GM18909 (cell line): ENCODE measurements around the gene GDNF.
A peak's percentile ranks its signal among the peaks of the same experiment; 100 is the strongest.
"Not testable (repeated sequence)": the region's sequence is repeated elsewhere in the genome, so short reads cannot be mapped to it uniquely, and the experiment has no call there.

Experiments
- ATAC-seq: cut with Tn5 transposase; IDR thresholded peaks from one replicate; pipeline ENCODE4 v1.9.1; 2021; ENCODE audit warnings: mild to moderate bottlenecking; ENCODE audit not compliant: unreplicated experiment, poor library complexity

The GDNF gene, protein sequence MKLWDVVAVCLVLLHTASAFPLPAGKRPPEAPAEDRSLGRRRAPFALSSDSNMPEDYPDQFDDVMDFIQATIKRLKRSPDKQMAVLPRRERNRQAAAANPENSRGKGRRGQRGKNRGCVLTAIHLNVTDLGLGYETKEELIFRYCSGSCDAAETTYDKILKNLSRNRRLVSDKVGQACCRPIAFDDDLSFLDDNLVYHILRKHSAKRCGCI

DNA sequence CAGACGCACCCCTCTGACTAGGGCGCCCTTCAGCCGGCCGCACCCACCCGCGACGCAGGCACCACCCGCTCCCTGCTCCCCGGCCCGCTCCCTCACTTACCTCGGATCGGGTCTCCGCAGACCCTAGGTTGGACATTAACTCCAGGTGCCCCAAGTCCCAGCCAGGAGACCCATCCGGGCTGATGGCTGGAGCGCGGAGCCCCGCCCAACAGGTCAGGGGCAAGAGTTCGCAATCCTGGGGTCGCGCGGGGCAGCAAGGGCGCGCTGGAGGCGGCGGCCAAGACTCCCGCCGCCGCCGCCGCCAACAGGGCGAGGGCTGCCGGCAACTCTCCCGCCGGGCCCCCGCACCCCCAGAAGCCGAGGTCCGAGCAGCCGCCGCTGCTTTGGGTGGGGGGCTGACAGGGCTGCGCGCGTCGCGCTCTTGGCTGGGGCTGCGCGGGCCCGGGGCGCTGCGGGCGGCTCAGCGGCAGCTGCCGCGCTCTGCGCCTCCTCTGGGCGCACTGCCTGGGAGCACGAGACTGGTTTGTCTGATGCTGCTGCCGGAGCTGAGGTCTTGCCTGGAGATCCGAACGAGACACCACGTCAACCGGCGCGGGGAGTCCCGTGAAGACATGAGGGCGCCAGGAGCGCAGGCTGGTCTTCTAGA lies at the start of gene GDNF:
Gene GDNF, minus strand, starts transcription at position 635 of the 646 bp plus-strand sequence. CDS start 5,245 bp downstream, outside the sequence.
- no peak for ATAC-seq

DNA sequence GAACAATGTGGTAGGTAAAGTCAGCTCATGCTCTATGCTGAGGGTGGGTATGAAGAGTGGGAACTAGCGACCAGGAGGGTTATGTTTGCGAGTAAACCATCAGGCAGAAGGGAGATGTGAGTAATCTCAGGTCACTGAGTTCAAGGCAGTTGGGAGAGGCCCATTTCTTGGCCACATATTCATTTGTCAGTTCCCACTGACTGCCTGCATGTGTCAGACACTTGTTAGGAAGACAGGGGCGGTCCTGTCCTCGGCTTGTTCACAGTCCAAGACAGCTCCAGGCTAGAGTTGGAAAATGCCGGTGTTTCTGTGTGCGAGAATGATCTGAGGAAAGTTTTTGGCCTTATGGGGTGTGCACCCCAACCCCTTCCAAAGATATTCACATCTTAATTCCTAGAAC lies 48.6 kb upstream of the GDNF start:
- ATAC-seq = no peak

DNA sequence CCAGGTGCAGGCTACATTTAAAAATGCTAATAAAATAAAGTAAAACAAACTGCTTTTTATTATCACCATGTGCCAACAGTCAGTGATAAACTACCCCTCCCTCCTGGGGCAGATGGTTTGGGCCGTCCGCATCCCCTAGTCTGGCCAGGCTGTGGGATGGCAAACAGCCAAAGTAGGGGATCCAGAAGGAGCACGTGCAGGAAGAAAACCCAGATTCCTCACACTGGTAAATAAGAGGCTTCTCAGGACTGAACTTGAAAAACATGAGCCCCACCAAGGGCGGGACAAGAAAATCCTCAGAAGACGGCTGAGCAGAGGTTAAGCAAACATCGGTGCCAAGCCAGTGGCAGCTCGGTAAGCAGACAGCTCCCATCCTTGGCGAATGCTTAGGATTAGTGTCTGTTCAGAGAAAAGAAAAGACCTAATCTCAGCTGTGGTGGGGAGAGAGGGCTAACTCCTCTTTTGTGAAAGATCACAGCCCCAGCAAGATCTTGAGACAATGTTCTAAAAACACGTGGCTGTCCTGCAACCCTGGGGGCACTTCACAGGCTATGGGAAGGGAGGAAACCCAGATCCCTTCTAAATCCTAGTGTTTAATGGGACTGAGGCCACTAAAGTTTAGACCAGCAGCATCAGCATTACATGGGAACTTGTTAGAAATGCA lies 46.5 kb upstream of the GDNF start:
- ATAC-seq = no peak

DNA sequence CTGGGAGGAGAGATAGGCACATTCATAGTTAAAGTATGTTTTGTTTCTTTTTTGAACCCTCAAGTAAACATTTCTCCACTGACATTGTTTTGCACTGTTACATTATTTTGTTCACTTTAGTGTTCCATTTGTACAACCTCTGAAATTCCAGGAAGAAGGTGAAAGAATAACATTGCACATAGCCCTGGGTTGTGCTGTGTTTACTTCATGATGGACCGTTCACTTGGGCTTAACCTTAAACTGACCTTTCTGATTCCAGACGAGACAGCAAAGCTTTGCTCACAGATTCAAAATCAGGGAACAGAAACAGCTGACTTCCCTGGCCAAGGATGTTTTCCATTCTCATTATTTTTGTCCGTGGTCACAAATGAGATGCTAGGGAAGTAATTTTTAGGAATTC lies 42.8 kb upstream of the GDNF start:
- no peak for ATAC-seq

DNA sequence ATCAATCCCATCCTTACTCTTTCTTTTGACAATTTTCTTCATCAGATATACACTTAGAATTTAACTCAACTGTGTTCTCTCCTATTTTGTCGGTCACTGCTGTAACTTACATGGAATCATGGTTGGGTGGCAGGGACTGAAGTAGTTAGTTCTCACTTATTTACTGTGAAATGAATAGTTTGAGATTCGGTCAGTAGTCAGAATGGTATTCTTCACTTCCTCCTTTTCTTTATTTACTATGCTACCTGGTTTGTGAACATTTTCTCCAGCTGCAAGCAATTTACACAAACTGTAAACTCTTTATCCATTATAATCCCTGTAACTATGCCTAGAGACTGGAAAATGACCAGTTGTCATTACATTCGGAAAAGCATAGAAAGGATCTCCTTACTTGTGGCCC lies 41.5 kb upstream of the GDNF start:
- peak; percentile 69 for ATAC-seq

DNA sequence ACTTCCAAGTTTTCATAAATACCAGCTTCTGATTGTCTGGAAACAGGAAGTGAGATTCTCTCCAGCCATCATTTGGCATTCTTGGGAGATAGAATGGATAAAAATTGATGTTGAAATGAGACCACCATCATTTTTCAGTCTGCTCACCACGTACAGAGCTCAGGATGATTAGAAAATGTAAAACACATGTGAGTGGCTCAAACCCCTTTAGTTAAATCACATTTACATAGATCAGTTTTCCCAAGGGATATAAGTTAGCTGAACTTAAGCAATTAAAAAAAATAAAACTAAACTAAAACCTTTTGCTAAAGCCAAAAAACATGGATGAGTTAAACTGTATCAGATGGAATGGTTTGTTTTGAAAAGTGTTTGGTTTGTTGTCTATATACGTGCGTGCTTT lies 37.1 kb upstream of the GDNF start:
- no peak for ATAC-seq

DNA sequence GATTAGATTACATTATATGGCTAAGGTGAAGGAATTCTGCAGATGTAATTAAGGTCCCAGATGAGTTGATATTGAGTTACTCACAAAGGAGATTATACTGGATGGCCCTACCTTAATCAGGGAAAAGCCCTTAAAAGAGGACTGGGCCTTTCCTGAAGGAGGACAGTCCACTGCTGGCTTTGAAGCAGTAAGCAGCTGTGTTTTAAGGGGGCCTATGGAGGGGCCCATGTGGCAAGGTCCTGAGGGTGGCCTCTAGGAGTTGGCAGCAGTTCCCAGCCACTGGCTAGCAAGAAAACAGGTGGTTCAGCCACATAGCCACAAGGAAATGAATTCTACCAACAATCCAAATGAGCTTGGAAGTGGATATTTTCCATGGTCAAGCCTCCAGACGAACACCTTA lies 36.4 kb upstream of the GDNF start:
- ATAC-seq = no peak

DNA sequence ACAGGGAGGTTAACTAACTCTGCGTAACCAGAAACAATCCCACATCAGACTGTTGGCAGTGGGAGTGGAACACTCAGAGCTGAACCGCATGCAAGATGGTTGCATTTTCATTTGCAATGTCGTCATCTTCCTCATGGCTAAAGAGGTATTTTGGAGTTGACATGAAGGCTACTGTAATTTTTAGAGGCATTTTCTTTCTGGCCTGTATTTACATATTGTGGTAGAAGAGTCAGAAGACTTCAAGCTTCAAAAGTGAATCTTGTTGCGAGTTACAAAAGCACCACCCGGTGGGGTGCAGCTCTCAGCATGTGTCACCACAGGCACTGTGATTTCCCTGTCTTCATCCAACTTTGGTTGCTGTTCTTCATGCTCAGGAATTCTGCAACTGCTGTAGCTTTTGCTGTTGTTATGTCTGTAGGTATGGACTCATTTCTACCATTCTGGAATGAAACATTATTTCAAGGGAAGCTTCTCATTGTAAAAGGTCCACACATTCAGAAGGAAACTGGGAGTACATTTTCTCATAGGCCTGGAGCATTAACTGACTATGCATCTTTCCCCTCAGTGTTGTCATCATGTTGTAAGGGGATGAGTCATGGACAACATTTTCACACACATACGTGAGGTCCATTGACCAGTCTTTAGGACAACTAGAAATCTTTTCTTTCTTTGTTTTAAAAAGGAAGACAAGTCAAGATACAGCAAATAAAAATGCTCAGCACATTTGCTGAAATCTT lies 35.4 kb upstream of the GDNF start:
- ATAC-seq = no peak

DNA sequence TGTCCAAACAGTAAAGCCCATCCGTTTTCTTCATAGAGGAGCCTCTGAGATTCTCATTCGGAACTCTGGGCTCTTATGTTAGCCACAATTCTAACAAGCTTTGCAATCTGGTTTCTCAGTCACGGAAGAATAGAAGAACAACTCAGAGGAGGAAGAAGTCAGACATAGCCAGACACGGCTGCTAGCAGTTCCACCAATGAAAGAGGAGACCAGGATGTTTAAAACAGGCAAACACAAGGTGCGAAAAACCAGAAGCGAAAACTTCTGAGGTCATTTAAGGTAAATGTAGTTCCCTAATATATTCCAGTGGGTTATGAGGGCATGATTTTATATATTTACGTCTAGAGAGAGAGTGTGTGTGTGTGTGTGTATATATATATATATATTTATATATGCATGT lies 34.1 kb upstream of the GDNF start:
- no peak for ATAC-seq

DNA sequence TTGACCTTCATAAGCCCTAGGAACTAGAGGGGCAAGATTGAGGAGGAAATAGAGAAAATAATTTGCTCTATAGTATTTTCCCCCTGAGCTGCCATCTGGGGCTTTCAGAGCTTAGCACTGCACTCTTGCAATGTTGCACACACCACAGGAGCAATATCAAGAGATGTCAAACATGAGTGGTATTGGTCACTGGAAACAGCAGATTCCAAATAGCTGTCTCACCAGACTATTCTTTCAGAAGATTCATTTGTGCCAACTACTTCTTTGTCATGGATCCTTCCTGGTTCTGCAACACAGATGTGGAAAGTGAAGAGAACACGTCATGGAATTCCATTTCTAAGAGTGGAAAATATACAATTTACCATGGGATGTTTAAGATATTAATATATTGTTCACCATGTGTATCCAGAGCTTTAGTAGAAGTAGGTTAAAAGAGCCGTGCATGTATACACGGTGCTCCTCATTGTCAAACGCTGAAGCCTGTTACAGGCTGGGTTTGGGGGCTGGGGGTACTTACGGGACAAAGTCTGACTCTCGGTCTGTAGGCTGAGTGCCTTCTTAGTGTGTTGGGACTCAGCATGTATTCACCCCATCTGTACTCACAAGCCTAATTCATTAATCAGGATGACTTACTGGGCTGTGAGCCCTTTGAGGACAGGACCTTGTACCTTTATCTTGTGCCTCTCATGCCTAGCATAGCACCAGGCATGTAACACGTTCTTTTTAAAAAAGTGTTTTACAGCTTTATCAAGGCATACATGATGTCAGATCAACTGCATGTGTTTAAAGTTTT lies 31.4 kb upstream of the GDNF start:
- no peak for ATAC-seq

DNA sequence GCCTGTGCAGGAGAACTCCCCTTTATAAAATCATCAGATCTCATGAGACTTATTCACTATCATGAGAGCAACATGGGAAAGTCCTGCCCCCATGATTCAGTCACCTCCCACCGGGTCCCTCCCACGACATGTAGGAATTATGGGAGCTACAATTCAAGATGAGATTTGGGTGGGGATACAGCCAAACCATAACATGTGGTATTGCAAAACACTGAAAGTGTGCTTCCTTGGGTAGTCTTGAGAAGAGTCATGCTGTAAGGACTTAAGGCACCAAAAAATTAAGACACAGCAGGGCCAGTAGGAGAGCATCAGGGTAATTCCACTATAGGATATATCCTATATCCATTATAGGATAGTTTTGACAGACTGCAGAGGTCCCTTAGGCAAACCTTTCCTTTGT lies 29.4 kb upstream of the GDNF start:
- no peak for ATAC-seq

DNA sequence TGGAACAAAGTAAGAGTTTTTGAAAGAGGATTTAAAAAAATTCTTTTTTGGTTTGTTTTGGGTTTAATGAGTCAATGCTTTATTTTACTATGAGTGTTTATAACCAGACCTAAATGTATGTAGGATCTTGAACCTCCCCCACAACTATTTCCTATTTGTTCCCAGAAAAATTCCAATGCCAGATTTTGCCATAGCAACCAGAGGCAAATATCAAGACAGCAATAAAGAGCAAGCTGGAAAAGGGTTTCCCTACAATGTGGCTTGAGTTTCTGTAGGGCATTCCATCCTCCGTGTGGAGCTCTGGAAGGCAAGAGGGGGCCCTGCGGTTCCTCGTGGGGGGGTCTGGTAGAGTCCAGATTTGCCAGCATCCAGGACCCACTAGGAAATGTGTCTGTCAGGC lies 27.8 kb upstream of the GDNF start:
- ATAC-seq = no peak

DNA sequence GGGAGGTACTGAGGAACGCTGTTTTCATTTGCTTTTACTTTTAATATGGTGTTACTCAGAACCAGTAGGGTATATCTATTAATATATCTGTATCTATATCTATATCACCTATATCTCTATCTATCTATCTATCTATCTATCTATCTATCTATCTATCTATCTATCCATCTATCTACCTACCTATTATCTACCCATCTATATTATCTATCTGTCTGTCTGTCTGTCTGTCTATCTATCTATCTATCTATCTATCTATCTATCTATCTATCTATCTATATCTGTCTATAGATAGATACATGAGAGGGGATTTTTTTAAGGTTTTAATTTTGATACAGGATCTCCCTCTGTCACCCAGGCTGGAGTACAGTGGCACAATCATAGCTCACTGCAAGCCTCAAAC lies 23.1 kb upstream of the GDNF start:
- ATAC-seq = not testable (repeated sequence)

DNA sequence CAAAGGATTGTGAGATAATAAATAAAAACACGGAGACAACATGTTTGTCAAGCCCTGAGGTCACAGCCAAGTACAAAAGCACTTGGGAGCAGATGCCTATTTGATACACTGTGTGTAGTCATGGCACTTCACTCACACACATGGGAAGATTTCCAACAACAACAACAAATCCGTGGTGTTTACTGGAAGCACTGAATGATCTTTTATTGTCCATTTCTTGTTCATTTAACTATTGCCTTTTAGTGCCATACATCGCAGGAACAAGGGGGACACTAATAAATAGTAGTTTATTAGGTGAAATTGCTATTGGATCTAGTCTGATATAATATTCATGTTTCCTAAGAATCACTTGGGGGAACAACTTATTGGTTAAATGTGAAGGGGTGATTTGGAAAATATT lies 20.4 kb upstream of the GDNF start:
- ATAC-seq = no peak

DNA sequence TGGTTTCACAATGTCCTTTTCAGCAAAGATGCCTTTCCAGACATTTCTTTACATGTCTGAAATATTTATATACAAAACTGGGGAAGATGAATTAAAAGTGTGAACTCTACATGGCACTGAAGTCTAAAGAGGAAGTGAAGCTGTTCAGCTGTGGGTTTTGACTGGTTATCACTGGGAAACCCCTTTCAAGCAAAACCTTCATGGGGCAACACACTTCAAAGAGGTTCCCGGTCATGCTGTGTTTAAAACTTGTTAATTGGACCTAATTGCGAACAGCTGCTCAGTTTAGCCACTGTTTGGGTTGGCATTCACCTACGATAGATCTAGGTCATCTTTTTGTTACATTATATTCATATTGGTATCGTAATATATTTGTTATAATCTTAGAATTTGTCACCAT lies 20.0 kb upstream of the GDNF start:
- ATAC-seq = peak; percentile 97

DNA sequence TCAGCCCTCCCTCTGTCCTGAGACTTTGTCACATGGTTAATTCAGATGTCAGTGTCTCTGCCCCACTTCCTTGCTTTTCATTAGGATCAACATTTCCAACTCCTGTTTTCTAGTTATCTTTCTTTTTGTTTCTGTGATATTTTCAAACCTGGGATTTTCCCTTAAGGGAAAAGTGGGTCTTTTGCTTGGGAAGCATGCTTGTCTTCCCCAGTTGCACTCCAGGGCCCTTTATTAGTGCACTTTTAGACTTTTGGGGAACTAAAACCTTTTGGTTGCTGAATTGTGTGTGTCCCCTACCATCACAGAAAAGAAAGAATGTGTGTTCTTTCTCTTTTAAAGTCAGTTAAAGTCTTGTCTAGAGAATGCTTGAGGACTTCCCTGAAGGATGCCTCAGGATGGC lies 18.4 kb upstream of the GDNF start:
- no peak for ATAC-seq

DNA sequence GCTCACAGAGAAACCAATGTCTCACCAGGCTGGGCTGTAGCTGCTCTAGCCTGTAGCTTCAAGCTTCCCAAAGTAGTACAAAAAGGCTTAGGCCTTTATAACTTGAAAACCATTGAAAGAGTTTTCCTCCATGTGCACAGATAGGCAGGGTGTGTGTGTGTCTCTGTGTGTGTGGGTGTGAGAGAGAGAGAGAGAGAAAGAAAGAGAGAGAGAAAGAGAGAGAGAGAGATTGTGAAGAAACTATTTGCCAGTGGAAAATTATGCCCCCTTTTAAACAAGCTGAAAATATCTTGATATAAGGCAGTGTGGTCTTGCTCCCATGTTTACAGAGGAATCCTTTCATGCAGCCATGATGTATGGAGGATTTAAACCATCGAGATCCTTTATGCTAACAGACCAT lies 17.9 kb upstream of the GDNF start:
- no peak for ATAC-seq

DNA sequence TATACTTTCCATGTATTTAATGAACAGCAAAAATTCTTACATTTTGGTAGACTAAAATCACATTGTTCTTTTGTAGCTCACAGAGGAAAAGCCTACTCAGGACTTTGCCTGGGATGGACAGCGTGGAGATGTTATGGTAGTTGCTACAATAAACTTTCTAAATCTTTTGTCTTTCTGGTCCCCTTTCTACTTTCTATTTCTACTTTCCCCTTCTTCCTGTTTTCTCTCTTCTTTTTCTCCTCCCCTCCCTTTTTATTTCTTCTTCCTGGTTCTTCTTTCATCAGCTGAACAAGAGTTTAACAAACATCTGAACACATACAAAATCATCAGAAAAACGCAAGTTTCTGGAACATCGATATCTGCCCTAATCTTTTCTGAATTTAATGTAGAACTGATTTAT lies 15.6 kb upstream of the GDNF start:
- ATAC-seq = no peak

DNA sequence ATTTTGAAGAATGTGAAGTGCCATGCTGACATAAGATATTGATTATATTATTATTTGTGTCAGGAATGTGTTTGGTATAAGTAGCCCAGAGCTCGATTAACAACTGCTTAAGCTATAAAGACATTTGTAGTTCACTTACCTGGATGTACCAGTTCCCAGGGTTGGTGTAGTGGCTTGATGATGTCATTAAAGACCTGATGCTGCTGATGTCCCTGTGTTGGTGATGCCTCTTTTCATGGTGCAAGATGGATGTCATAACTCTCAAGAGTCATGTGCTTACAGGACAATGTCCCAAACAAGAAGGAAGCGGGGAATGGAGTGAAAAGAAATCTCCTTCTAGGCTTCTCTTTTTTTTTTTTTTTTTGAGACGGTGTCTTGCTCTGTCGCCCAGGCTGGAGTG lies 11.5 kb upstream of the GDNF start:
- no peak for ATAC-seq

DNA sequence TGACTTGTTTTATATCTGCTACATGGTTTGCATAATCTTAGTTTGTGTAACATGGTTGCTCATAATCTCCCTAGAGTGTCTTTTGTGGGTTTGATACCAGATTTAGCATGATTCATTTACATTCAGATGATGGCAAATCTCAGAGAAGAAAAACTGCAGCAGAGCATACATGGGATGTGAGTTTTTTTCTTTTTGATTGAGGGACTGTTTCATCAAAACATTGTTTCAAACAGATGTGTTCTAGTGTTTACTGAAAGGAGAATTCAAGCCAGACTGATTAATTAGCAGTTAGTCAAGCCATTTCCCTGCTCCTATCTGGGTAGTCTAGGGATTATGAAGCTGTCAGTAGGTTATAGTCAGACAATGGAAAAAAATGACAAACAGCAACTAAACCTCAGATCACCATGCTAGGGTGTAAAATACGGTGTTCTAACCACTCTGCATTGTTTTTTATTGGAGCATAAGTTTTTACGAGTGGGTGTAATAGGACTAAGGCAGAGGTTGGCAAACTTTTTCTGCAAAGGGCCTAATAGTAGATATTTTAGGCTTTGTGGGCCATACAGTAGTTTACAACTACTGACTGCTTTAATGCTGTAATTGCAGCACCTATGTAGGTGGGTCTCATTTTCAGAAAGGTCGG lies 10.5 kb upstream of the GDNF start:
- no peak for ATAC-seq
